ENCODE measurements around the gene PAMR1. TPM values are rescaled to one million over a fixed set of nuclear protein-coding genes. Genes with fewer than 3 reads are reported as not detected.
"Not testable (repeated sequence)": the region's sequence is repeated elsewhere in the genome, so short reads cannot be mapped to it uniquely, and the experiment has no call there.

Gene PAMR1
- total RNA-seq, 1 donor from 2014 or later = not detected

GRCh38 chr11:35553021-35553420, 27.6 kb upstream of the PAMR1 start:
- no peak for DNase-seq
- H3K4me3 Mint-ChIP-seq = no peak overlapping the region
- intact Hi-C loops (cut with micrococcal nuclease) = no loop called here
- H3K36me3 Mint-ChIP-seq (ENCODE audit: low read depth) = no peaks in the 10 kb centered on the region
- H3K4me1 Mint-ChIP-seq = no peaks in the 10 kb centered on the region
- H3K27me3 Mint-ChIP-seq = peaks cover 14% of the 10 kb centered on the region
- no peak overlapping the region for H3K27ac Mint-ChIP-seq
- H3K9me3 Mint-ChIP-seq = no peaks in the 10 kb centered on the region

GRCh38 chr11:35552616-35553015, 27.2 kb upstream of the PAMR1 start:
- H3K27ac Mint-ChIP-seq = no peak overlapping the region
- no peaks in the 10 kb centered on the region for H3K9me3 Mint-ChIP-seq
- H3K4me1 Mint-ChIP-seq = no peaks in the 10 kb centered on the region
- no peak for DNase-seq
- H3K27me3 Mint-ChIP-seq = peaks cover 14% of the 10 kb centered on the region
- H3K36me3 Mint-ChIP-seq (ENCODE audit: low read depth) = no peaks in the 10 kb centered on the region
- intact Hi-C loops (cut with micrococcal nuclease) = no loop called here
- H3K4me3 Mint-ChIP-seq = no peak overlapping the region

- Mint-ChIP-seq H3K27me3 (peaks cover 12% of the 10 kb centered on the region), H3K4me3 (no peak overlapping the region), H3K4me1 (no peaks in the 10 kb centered on the region), H3K9me3 (no peaks in the 10 kb centered on the region), H3K27ac (no peak overlapping the region), H3K36me3 (ENCODE audit: low read depth) (no peaks in the 10 kb centered on the region)
- intact Hi-C loops (cut with micrococcal nuclease) = no loop called here
- DNase-seq = no peak
Observed at GRCh38 chr11:35550374-35551036, 25.1 kb upstream of the PAMR1 start.

- no peak for DNase-seq
- Mint-ChIP-seq H3K4me3 (no peak overlapping the region), H3K4me1 (no peaks in the 10 kb centered on the region), H3K36me3 (ENCODE audit: low read depth) (no peaks in the 10 kb centered on the region), H3K27me3 (peaks cover 12% of the 10 kb centered on the region), H3K9me3 (no peaks in the 10 kb centered on the region), H3K27ac (no peak overlapping the region)
- intact Hi-C loops (cut with micrococcal nuclease) = no loop called here
Observed at GRCh38 chr11:35549787-35550186, 24.4 kb upstream of the PAMR1 start.

GRCh38 chr11:35548925-35549561, 23.6 kb upstream of the PAMR1 start:
- Mint-ChIP-seq H3K27me3 (peaks cover 9% of the 10 kb centered on the region), H3K27ac (no peak overlapping the region), H3K36me3 (ENCODE audit: low read depth) (no peaks in the 10 kb centered on the region), H3K4me1 (no peaks in the 10 kb centered on the region), H3K9me3 (no peaks in the 10 kb centered on the region), H3K4me3 (no peak overlapping the region)
- intact Hi-C loops (cut with micrococcal nuclease) = no loop called here
- no peak for DNase-seq

GRCh38 chr11:35547995-35548394, 22.6 kb upstream of the PAMR1 start:
- H3K36me3 Mint-ChIP-seq (ENCODE audit: low read depth); H3K27ac Mint-ChIP-seq; H3K27me3 Mint-ChIP-seq; H3K9me3 Mint-ChIP-seq; H3K4me3 Mint-ChIP-seq; intact Hi-C loops (cut with micrococcal nuclease); H3K4me1 Mint-ChIP-seq; DNase-seq: not testable (repeated sequence)

- DNase-seq = no peak
- no peak overlapping the region for H3K4me3 Mint-ChIP-seq
- H3K27ac Mint-ChIP-seq = no peak overlapping the region
- no peaks in the 10 kb centered on the region for H3K9me3 Mint-ChIP-seq
- H3K4me1 Mint-ChIP-seq = no peaks in the 10 kb centered on the region
- H3K36me3 Mint-ChIP-seq (ENCODE audit: low read depth) = no peaks in the 10 kb centered on the region
- H3K27me3 Mint-ChIP-seq = peaks cover 9% of the 10 kb centered on the region
- intact Hi-C loops (cut with micrococcal nuclease) = no loop called here
Observed at GRCh38 chr11:35546317-35546716, 20.9 kb upstream of the PAMR1 start.

GRCh38 chr11:35545391-35546003, 20.1 kb upstream of the PAMR1 start:
- intact Hi-C loops (cut with micrococcal nuclease) = no loop called here
- Mint-ChIP-seq H3K4me3 (no peak overlapping the region), H3K36me3 (ENCODE audit: low read depth) (no peaks in the 10 kb centered on the region), H3K27ac (no peak overlapping the region), H3K4me1 (no peaks in the 10 kb centered on the region), H3K27me3 (peaks cover 9% of the 10 kb centered on the region), H3K9me3 (no peaks in the 10 kb centered on the region)
- DNase-seq = no peak

GRCh38 chr11:35543481-35543880, 18.1 kb upstream of the PAMR1 start:
- no peak overlapping the region for H3K4me3 Mint-ChIP-seq
- H3K9me3 Mint-ChIP-seq = no peaks in the 10 kb centered on the region
- no peaks in the 10 kb centered on the region for H3K36me3 Mint-ChIP-seq (ENCODE audit: low read depth)
- H3K4me1 Mint-ChIP-seq = no peaks in the 10 kb centered on the region
- no peak for DNase-seq
- no peak overlapping the region for H3K27ac Mint-ChIP-seq
- intact Hi-C loops (cut with micrococcal nuclease) = no loop called here
- peaks cover 3% of the 10 kb centered on the region for H3K27me3 Mint-ChIP-seq

GRCh38 chr11:35541621-35542375, 16.4 kb upstream of the PAMR1 start:
- H3K27me3 Mint-ChIP-seq = peaks cover 2% of the 10 kb centered on the region
- H3K4me3 Mint-ChIP-seq = no peak overlapping the region
- no peaks in the 10 kb centered on the region for H3K36me3 Mint-ChIP-seq (ENCODE audit: low read depth)
- no peak overlapping the region for H3K27ac Mint-ChIP-seq
- no peak for DNase-seq
- H3K9me3 Mint-ChIP-seq = no peaks in the 10 kb centered on the region
- H3K4me1 Mint-ChIP-seq = no peaks in the 10 kb centered on the region
- intact Hi-C loops (cut with micrococcal nuclease) = no loop called here

GRCh38 chr11:35540526-35540925, 15.1 kb upstream of the PAMR1 start:
- intact Hi-C loops (cut with micrococcal nuclease) = no loop called here
- H3K27me3 Mint-ChIP-seq = peaks cover 4% of the 10 kb centered on the region
- H3K27ac Mint-ChIP-seq = no peak overlapping the region
- H3K36me3 Mint-ChIP-seq (ENCODE audit: low read depth) = no peaks in the 10 kb centered on the region
- no peaks in the 10 kb centered on the region for H3K9me3 Mint-ChIP-seq
- no peak for DNase-seq
- no peak overlapping the region for H3K4me3 Mint-ChIP-seq
- no peaks in the 10 kb centered on the region for H3K4me1 Mint-ChIP-seq

GRCh38 chr11:35539781-35540281, 14.4 kb upstream of the PAMR1 start:
- peaks cover 4% of the 10 kb centered on the region for H3K27me3 Mint-ChIP-seq
- no peak for DNase-seq
- no peak overlapping the region for H3K27ac Mint-ChIP-seq
- H3K4me1 Mint-ChIP-seq = no peaks in the 10 kb centered on the region
- no peaks in the 10 kb centered on the region for H3K9me3 Mint-ChIP-seq
- no peak overlapping the region for H3K4me3 Mint-ChIP-seq
- intact Hi-C loops (cut with micrococcal nuclease) = no loop called here
- no peaks in the 10 kb centered on the region for H3K36me3 Mint-ChIP-seq (ENCODE audit: low read depth)

GRCh38 chr11:35539256-35539655, 13.8 kb upstream of the PAMR1 start:
- H3K4me3 Mint-ChIP-seq = no peak overlapping the region

GRCh38 chr11:35536470-35536869, 11.1 kb upstream of the PAMR1 start:
- Mint-ChIP-seq H3K4me1 (no peaks in the 10 kb centered on the region), H3K27me3 (peaks cover 4% of the 10 kb centered on the region), H3K4me3 (no peak overlapping the region), H3K36me3 (ENCODE audit: low read depth) (no peaks in the 10 kb centered on the region), H3K27ac (no peak overlapping the region), H3K9me3 (no peaks in the 10 kb centered on the region)
- DNase-seq = no peak
- intact Hi-C loops (cut with micrococcal nuclease) = no loop called here

More at GRCh38 chr11:35539256-35539655, 13.8 kb upstream of the PAMR1 start:
- Mint-ChIP-seq H3K4me1 (no peaks in the 10 kb centered on the region), H3K36me3 (ENCODE audit: low read depth) (no peaks in the 10 kb centered on the region), H3K9me3 (no peaks in the 10 kb centered on the region), H3K27ac (no peak overlapping the region), H3K27me3 (peaks cover 4% of the 10 kb centered on the region)
- DNase-seq = no peak
- intact Hi-C loops (cut with micrococcal nuclease) = no loop called here

All from activated CD4-positive, alpha-beta T cell treated with anti-CD3 and anti-CD28 coated beads, Interleukin-2, amount 10 ng/mL, durations not matched to agents 24 days and 14 days (primary cell).